VCaP (cell line): ENCODE measurements around the gene RBCK1.

ENCODE experiments used
- H3K27ac ChIP-seq: fragments of 450-650 bp; 2 replicates; pipeline ENCODE4 v1.5.1; 2017
- CTCF ChIP-seq: fragments of 450-650 bp; conservative IDR thresholded peaks from 2 replicates; pipeline ENCODE4 v1.5.1; 2017; ENCODE audit warnings: mild to moderate bottlenecking, moderate library complexity

The RBCK1 gene

GRCh38 chr20:427849-428657 is 20.0 kb downstream of the RBCK1 start:
- peak overlapping the region; percentile 3; the same call in 1 of the 2 replicates for H3K27ac ChIP-seq
- TF ChIP-seq CTCF = no peak

- peak overlapping the region; percentile 25; the same call in 1 of the 2 replicates for H3K27ac ChIP-seq
These were observed 20.6 kb downstream of the RBCK1 start for GRCh38 chr20:428658-429200.

GRCh38 chr20:430091-430999 is 22.2 kb downstream of the RBCK1 start:
- peak overlapping the region; percentile 25; the same call in 1 of the 2 replicates for H3K27ac ChIP-seq
- no peak for TF ChIP-seq CTCF

More at GRCh38 chr20:428658-429200, 20.6 kb downstream of the RBCK1 start:
- peak; percentile 34; the same call in 1 of the 2 replicates for TF ChIP-seq CTCF

- H3K27ac ChIP-seq = peak overlapping the region; percentile 37
These were observed 23.2 kb downstream of the RBCK1 start for GRCh38 chr20:431012-431904.

GRCh38 chr20:432208-432607 is 24.1 kb downstream of the RBCK1 start:
- no peak for TF ChIP-seq CTCF

More at GRCh38 chr20:431012-431904, 23.2 kb downstream of the RBCK1 start:
- peak; percentile 97 for TF ChIP-seq CTCF

GRCh38 chr20:432677-433299 is 24.7 kb downstream of the RBCK1 start:
- 0 out of 2 replicates have a peak overlapping the region, but pooled peaks have one; percentile 37 for H3K27ac ChIP-seq
- TF ChIP-seq CTCF = no peak

More at GRCh38 chr20:432208-432607, 24.1 kb downstream of the RBCK1 start:
- peak overlapping the region; percentile 37 for H3K27ac ChIP-seq
